OCI-LY1 (cell line): ENCODE results near the gene HSD17B14.

ENCODE experiments used
- CTCF ChIP-seq: fragments of 200-600 bp; sonication (generic), shearing (Covaris generic); IDR thresholded peaks from 2 replicates; pipeline ENCODE4 v1.5.1; 2017; ENCODE audit warnings: mild to moderate bottlenecking, antibody characterized with exemption, low read length, moderate library complexity, mixed read lengths
- EZH2 ChIP-seq: fragments of 200-600 bp; sonication (generic), shearing (Covaris generic); IDR thresholded peaks from 2 replicates; pipeline ENCODE4 v1.8.0; 2017; ENCODE audit warnings: borderline replicate concordance, mixed run types, mild to moderate bottlenecking, antibody characterized with exemption, low read length, moderate library complexity, mixed read lengths

DNA sequence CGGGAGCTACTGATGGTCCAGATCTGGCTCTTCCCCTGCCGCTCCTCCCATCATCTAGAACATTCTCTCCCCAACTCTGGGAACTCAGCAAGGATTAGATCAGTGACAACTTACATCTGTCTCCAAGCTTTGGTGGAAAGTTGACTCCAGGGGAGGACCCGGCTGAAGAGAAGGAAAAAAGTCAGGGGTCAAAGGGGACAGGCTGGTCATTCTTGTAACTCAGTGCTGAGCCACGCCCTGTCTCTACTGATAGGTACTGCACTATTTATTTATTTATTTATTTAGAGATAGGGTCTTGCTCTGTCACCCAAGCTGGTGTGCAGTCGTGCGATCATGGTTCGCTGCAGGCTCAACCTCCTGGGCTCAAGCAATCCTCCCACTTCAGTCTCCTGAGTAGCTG lies 17.8 kb upstream of the HSD17B14 start:
- TF ChIP-seq CTCF (no peak), EZH2 (no peak)
